ENCODE data around the gene MYO7A.

DNA sequence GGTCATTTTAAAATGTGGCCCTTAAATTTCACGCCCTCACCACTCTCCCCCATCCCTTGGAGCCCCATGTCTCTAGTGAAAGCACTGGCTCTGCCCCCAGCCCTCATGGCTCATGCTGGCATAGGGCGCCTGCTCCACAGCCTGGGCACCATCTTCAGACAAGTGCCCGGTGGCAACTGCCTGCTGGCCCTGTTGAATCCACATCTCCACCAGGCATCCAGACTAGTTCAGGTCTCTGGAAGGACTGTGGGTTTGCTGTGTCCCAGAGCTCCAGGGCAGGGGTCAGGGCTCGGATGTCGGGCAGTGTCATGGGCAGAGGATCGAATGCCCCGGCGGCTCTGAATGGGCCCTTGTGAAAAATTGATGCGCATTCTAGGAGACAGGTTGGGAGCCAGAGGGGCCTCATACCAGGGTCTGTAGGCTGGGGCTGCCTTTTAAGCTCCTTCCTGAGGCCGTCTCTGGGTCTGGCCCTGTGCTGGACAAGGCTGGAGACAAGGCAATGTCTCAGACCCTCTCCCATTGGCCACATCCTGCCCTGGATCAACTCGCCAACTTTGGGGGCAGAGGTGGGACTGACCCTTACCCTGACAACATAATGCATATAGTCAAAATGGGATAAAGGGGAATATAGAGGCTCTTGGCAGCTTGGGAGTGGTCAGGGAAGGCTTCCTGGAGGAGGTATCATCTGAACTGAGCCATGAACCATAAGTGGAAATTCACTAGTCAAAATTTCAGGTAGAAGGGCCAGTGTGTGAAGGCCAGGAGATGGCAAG lies 1.2 kb downstream of the MYO7A start:
- TF ChIP-seq, protein P1, sequence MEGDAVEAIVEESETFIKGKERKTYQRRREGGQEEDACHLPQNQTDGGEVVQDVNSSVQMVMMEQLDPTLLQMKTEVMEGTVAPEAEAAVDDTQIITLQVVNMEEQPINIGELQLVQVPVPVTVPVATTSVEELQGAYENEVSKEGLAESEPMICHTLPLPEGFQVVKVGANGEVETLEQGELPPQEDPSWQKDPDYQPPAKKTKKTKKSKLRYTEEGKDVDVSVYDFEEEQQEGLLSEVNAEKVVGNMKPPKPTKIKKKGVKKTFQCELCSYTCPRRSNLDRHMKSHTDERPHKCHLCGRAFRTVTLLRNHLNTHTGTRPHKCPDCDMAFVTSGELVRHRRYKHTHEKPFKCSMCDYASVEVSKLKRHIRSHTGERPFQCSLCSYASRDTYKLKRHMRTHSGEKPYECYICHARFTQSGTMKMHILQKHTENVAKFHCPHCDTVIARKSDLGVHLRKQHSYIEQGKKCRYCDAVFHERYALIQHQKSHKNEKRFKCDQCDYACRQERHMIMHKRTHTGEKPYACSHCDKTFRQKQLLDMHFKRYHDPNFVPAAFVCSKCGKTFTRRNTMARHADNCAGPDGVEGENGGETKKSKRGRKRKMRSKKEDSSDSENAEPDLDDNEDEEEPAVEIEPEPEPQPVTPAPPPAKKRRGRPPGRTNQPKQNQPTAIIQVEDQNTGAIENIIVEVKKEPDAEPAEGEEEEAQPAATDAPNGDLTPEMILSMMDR (IDR thresholded peaks at IDR 0.05), result no peak
- no peak for TF ChIP-seq POLR2A (IDR thresholded peaks at IDR 0.05)

Measured in ovary (tissue), 3 donors.